Right renal pelvis (tissue), 4 donors: Measurements from ENCODE around the gene OAS2. TPM values are rescaled to one million over a fixed set of nuclear protein-coding genes. Genes with fewer than 3 reads are reported as not detected.
A peak's percentile ranks its signal among the peaks of the same experiment; 100 is the strongest.

Source experiments
- DNase-seq, 4 donors: peaks; one replicate each; pipeline ENCODE4 v3.0.0-alpha.2; 2013; ENCODE audit warnings: low read depth in 4 of 4, low spot score in 3 of 4, missing footprints in 1 of 4
- polyA plus RNA-seq, 4 donors: library from polyadenylated mRNA; unstranded; fragments of 120-200 nt; gene quantifications; one replicate each; pipeline ENCODE4 v1.2.1, GENCODE V29; 2013; ENCODE audit not compliant: insufficient read length in 4 of 4

Gene OAS2
- polyA plus RNA-seq, 4 donors: 4.9 to 11.4 (median 10.1) TPM

- DNase-seq: no peak
Measured at GRCh38 chr12:113010701-113011100, 32.4 kb downstream of the OAS2 start.

- DNase-seq: no peak
Measured at GRCh38 chr12:113014565-113014964, 36.2 kb downstream of the OAS2 start.

GRCh38 chr12:113016796-113017195, 38.5 kb downstream of the OAS2 start:
- DNase-seq: no peak

DNA sequence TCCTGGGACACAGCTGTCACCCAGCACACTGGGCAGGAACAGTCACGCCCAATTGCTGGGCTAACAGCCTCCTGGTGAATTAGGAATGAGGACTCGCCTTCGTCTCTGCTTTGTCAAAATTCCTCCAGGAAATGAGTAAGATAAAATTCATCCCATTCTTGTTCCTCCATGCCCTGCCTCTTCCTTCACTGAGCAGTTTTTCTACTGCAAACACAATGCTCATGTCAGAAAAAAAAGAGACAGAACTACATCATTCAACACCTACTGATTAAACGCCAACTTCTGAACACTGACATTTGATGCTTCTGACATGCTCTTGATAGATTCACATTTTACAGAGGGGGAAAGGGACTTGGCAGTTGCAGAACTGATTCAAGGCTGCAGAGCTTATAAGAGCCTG, 40.7 kb downstream of the OAS2 start:
- DNase-seq: no peak

DNA sequence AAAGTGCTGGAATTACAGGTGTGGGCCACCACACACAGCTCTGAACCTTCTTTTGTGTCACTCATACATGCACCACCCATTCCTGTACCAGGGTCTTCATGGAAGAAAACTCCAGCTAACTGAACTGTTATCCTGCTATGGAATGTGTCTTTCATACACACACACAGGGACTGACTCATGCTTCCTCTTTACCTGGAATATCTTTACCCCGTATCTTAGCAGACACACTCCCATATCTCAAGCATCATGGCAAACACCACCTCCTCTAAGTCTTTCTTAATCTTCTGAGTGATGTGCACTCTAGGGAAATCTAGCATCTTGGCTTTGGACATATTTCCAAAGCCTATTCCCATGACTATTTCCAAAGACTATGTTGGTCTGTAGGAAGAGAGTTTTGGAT, 43.2 kb downstream of the OAS2 start:
- DNase-seq: no peak

GRCh38 chr12:113022563-113023297, 44.4 kb downstream of the OAS2 start:
- DNase-seq: no peak

GRCh38 chr12:113027726-113028125, 49.4 kb downstream of the OAS2 start:
- DNase-seq: no peak

DNA sequence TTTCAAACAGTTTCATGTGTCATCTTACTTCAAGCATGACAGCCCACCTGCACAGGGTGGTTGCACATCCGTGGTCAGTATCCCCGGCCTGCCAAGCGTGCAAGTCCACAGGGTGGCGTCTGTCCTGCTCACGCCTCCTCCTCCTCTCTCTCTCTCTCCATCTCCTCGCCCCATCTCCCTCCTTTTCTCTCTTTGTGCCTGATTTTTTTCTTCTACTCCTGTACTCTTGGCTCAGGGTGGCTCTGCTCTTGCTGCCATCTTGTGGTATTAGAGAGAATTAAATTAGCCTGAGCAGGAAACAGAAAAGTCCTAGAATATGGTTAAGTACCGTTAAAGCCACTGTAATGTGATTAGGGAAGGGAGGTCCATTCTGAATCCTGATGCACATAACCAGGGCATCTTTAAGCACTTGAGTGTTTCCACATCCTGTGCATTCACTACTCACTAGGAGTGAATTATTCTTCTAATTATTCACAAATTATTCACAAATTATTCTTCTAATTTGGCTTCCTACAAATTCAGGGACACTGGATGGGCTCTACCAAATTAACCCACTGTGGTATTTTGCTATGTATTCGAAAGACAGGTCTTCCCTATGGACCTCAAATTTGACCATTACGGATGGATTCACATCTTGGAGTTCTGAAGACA, 52.7 kb downstream of the OAS2 start:
- DNase-seq: peak in 2 of 4 donors; percentile 42 to 44

- no peak for DNase-seq
Measured at GRCh38 chr12:113039911-113040445, 61.7 kb downstream of the OAS2 start.

DNA sequence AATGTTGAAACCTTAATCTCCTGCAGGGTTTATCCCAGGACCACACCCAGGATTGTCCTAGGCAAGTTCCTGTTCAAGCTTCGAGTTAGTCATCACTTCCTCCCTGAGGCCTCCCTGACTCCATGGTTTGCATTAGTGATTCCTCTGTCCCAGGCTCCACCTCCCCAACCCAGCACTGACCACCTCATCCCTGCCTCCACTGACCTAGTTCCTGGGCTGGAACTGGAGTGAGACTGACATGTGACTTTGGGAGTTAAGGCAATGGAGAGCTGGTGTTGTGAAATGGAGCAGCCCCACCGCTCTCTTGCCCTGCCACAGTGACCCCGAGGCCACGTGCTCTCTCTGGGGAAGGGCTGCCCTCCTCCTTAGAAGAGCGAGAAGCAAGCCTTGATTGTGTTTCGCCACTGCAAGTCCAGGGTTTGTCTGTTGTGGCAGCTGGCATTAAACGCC, 62.4 kb downstream of the OAS2 start:
- no peak for DNase-seq

DNA sequence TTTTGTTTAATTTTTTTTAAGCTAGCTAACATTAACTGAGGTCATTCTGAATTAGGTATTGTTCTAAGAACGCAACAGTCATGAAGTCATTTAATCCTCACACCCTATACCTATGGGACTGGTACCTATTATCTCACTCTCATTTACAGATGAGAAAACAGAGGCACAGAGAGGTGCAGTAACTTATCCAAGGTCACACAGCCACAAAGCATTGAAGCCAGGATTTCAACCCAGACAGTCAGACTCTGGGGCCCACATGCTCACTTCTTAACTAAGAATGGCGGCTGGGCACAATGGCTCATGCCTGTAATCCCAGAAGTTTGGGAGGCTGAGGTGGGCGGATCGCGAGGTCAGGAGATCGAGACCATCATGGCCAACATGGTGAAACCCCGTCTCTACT, 63.2 kb downstream of the OAS2 start:
- DNase-seq: no peak

GRCh38 chr12:113043240-113043639, 64.9 kb downstream of the OAS2 start:
- no peak for DNase-seq

- DNase-seq: no peak
Measured at GRCh38 chr12:113044516-113044915, 66.2 kb downstream of the OAS2 start.

GRCh38 chr12:113048716-113049127, 70.4 kb downstream of the OAS2 start:
- DNase-seq: peak in 3 of 4 donors; percentile 47 to 61 (median 56)

DNA sequence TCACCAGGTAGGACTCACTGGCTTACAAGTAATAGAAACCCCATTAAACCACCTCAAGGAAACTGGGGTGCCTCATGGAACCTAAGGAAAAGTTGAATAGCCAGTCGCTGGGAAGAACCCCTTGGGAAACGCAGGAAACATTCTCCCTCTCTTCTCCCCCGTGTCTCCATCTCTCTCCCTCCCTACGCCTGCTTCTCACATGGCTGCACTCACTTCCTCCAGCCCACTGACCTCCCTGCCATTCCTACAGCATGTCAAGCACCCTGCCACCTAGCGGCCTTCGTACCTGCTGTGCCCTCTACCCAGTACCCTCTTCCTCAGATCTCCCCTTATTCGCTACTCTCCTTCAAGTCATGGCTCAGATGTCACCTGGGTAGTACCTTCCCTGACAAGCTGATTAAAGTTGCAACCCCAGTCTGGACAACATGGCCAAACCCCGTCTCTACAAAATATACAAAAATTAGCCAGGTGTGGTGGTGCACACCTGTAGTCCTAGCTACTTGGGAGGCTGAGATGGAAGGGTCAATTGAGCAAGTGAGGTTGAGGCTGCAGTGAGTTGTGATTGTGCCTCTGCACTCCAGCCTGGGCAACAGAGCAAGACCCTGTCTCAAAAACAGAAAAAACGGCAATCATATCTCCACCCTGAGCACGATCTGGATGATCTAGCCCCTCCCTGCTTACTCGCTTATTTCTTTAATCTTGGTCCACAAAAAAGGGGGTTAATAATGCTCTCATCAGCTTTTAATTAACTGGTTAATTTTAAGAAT, 71.8 kb downstream of the OAS2 start:
- peak in 2 of 4 donors; percentile 44 to 49 for DNase-seq

- DNase-seq: no peak
Measured at GRCh38 chr12:113050795-113051194, 72.5 kb downstream of the OAS2 start.

GRCh38 chr12:113051759-113052158, 73.4 kb downstream of the OAS2 start:
- DNase-seq: no peak

GRCh38 chr12:113052326-113052725, 74.0 kb downstream of the OAS2 start:
- no peak for DNase-seq

GRCh38 chr12:113054948-113055486, 76.7 kb downstream of the OAS2 start:
- no peak for DNase-seq

- no peak for DNase-seq
Measured at GRCh38 chr12:113055594-113056380, 77.5 kb downstream of the OAS2 start.
